Natural killer cell treated with Interleukin-12 subunit alpha and Interleukin-12 subunit beta and Interleukin-15 and Interleukin-18, amount 100 ng/mL, for 72 hours (primary cell): ENCODE measurements around the gene WWTR1. TPM values are rescaled to one million over a fixed set of nuclear protein-coding genes. Genes with fewer than 3 reads are reported as not detected.

Source experiments
- ATAC-seq, 2 donors: fragments of 150-1000 bp; cut with Tn5 transposase in 1 of 2; sonication (Bioruptor Pico), chemical (Tn5 transposase) in 1 of 2; 2 replicates each; pipeline ENCODE4 v1.10.0; 2021
- DNase-seq: peaks from one replicate; pipeline ENCODE4 v3.0.0; 2022; ENCODE audit warnings: low spot score
- H3K27ac Mint-ChIP-seq, 2 donors: 1 replicate in 1 of 2; 2 replicates in 1 of 2; pipeline ENCODE4 v1.8.0; 2022; ENCODE audit warnings: mixed read lengths in 2 of 2, mild to moderate bottlenecking in 1 of 2, moderate library complexity in 1 of 2
- H3K27me3 Mint-ChIP-seq, 2 donors: 1 replicate in 1 of 2; 2 replicates in 1 of 2; pipeline ENCODE4 v1.8.0; 2022; ENCODE audit warnings: mixed read lengths in 2 of 2
- H3K36me3 Mint-ChIP-seq: one replicate; pipeline ENCODE4 v1.8.0; 2022; ENCODE audit warnings: mixed read lengths
- H3K4me1 Mint-ChIP-seq, 2 donors: 1 replicate in 1 of 2; 2 replicates in 1 of 2; pipeline ENCODE4 v1.8.0; 2022; ENCODE audit warnings: low read depth in 2 of 2, mixed read lengths in 2 of 2, mild to moderate bottlenecking in 1 of 2
- H3K4me3 Mint-ChIP-seq: one replicate; pipeline ENCODE4 v1.8.0; 2022; ENCODE audit warnings: mixed read lengths
- H3K9me3 Mint-ChIP-seq: 2 replicates; pipeline ENCODE4 v1.8.0; 2022; ENCODE audit warnings: mixed read lengths
- total RNA-seq, 2 donors: library from RNA; stranded (reverse); gene quantifications; one replicate each; pipeline ENCODE4 v1.2.3, GENCODE V29; 2022

Gene WWTR1
- total RNA-seq, 2 donors from 2014 or later, result 0.55 to 6.7 TPM

DNA sequence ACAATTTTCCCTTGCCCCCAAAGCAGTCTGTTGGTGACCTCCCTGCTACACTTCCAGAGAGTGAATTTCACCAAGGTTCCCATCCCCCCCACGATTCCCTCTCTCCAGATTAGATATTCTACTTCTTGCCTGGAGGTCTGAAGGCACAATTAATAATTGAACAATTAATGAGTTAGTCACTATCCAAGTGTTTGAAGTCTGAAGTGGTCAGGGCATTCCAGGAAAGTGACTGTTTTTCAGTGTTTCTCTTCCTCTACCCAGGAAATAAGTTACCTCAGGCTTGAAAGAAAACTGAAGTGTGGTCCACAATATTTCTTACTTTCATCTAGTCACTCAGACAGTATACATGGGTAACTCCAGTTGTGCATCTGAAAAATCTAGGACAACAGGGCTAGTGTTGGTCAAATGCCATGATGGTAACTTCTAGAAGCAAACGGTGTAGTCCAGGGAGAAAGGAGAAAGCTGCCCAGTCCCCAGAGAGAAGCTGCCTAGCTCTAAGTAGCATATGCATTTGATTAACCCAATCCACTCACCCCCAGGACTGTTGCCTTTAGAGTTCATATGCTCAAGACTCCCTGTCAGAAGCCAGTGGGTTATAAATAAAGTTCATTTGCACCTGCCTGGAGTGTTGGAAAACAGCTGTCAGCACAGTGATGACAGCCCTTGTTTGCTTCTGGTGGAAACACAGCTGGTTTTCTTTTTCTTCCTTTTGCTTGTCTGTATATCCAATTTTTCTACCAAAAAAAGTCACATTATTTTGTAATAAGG is 185.6 kb downstream of the WWTR1 start:
- Mint-ChIP-seq H3K27me3 (peaks cover 0 to 2% of the 10 kb centered on the region in 2 donors), H3K9me3 (no peaks in the 10 kb centered on the region), H3K4me3 (no peak overlapping the region), H3K36me3 (no peaks in the 10 kb centered on the region), H3K4me1 (peaks cover 6 to 8% of the 10 kb centered on the region in 2 donors), H3K27ac (peak overlapping the region in 1 of 2 donors; percentile 36)
- no peak for DNase-seq
- ATAC-seq, result no peak

DNA sequence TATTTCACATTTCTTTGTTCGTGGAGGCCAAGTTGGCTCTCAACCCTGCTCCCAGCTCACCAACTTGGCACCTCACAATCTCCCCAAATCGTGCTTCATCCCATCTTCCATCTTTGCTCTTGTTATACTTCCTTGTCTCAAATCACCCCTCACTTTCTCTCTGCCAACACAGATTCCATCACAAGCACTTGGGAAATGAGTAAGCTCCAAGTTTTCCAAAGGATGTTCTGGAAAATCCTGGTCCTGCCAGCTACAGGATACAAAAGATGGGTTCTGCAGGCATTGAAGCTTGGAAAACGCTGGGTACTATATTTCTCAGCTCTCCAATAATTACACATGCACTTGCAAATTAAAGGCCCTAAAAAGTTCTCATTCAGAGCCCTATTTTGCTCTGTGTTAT is 187.4 kb downstream of the WWTR1 start:
- H3K9me3 Mint-ChIP-seq, result no peaks in the 10 kb centered on the region
- no peak for DNase-seq
- H3K27ac Mint-ChIP-seq, result no peak overlapping the region
- ATAC-seq, result no peak
- no peaks in the 10 kb centered on the region for H3K36me3 Mint-ChIP-seq
- no peak overlapping the region for H3K4me3 Mint-ChIP-seq
- peaks cover 0 to 2% of the 10 kb centered on the region in 2 donors for H3K27me3 Mint-ChIP-seq
- H3K4me1 Mint-ChIP-seq, result peaks cover 6 to 8% of the 10 kb centered on the region in 2 donors

DNA sequence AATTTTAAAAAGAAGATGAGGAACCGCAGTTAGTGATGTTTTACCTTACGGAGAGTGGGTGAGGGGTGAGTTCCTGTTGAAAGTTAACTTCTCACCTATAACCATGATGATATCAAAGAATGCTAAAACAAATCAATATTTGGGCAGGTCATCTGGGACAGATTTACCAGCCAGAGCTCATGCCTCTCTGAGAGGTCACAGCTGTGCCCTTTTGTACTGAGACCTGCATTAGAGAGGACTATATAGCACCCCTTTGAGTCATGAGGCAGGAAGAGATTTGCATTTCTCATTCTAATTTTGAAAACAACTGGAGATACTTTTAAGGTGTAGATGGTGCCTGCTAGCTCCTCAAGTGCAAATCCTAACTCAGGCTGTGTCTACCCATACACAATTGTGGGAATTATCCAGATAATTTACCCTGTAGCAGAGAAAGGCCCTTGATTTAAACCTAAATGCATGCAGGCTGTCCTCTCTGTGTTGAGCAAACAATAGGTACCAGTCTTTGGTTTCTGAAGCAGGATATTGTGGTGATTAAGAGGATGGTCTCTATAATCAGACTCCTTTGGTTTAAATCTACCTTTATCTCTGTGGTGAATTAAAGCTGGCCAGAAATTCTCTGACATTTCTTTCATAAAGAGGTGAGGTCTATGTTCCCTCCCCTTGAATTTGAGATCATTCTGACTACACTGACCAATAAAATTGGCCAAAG is 189.2 kb downstream of the WWTR1 start:
- DNase-seq (no peak), ATAC-seq (no peak)
- Mint-ChIP-seq H3K27me3 (no peaks in the 10 kb centered on the region), H3K4me1 (peaks cover 6 to 8% of the 10 kb centered on the region in 2 donors), H3K4me3 (no peak overlapping the region), H3K27ac (no peak overlapping the region), H3K9me3 (no peaks in the 10 kb centered on the region), H3K36me3 (no peaks in the 10 kb centered on the region)

Other genes with a start within 250 kb of the WWTR1 start
- gene TM4SF4, start 183.3 kb downstream of the WWTR1 start, total RNA-seq, result not detected
- gene COMMD2, start 94.5 kb upstream of the WWTR1 start, total RNA-seq, result 10 to 100 TPM; 29.4 to 41.9 TPM
- not detected for gene ANKUB1, start 134.5 kb upstream of the WWTR1 start, total RNA-seq
- 10 to 100 TPM; 30.6 to 48.0 TPM for gene RNF13, start 155.2 kb upstream of the WWTR1 start, total RNA-seq